Left lung (tissue), 10 donors: ENCODE results near the gene EHD3. TPM values are rescaled to one million over a fixed set of nuclear protein-coding genes. Genes with fewer than 3 reads are reported as not detected.

Experiments
- ATAC-seq: fragments of 200-7000 bp; cut with Tn5 transposase; one replicate; pipeline ENCODE4 v1.9.1; 2020; ENCODE audit warnings: moderate library complexity
- DNase-seq, 4 donors: peaks; one replicate each; pipeline ENCODE4 v3.0.0-alpha.2; 2013 to 2020
- H3K27ac ChIP-seq, 2 donors: fragments of 200-600 bp; sonication (generic) in 1 of 2; one replicate each; pipeline versions ENCODE4 v1.5.0 to v1.8.0; 2020 to 2021
- H3K27me3 ChIP-seq, 2 donors: fragments of 200-600 bp; sonication (generic) in 1 of 2; one replicate each; pipeline versions ENCODE4 v1.5.0 to v1.8.0; 2020 to 2021
- H3K36me3 ChIP-seq, 2 donors: fragments of 200-600 bp; sonication (generic) in 1 of 2; one replicate each; pipeline versions ENCODE4 v1.5.0 to v1.8.0; 2020 to 2021
- H3K4me1 ChIP-seq, 2 donors: fragments of 200-600 bp; one replicate each; pipeline ENCODE4 v1.8.0; 2021
- H3K4me3 ChIP-seq, 2 donors: fragments of 200-600 bp; sonication (generic) in 1 of 2; one replicate each; pipeline versions ENCODE4 v1.5.0 to v1.8.0; 2020 to 2021; ENCODE audit warnings: mild to moderate bottlenecking in 1 of 2
- H3K9me3 ChIP-seq, 2 donors: fragments of 200-600 bp; sonication (generic) in 1 of 2; one replicate each; pipeline versions ENCODE4 v1.5.0 to v1.8.0; 2020 to 2021
- intact Hi-C, 2 donors: fragments of 100-400 bp; cut with DNase I; formaldehyde crosslinking; loops; one replicate each; pipeline versions ENCODE4 v1.11.2 to v1.14.2; 2022
- polyA plus RNA-seq, 6 donors: library from polyadenylated mRNA; unstranded; fragments of 120-200 nt; gene quantifications; one replicate each; pipeline ENCODE4 v1.2.1, GENCODE V29; 2013; ENCODE audit not compliant: insufficient read length in 6 of 6
- total RNA-seq, 2 donors: library from RNA; stranded (reverse); fragmentation: NEBNext Ultra II Directional; extraction: Animal tissue kit (Norgen Biotek cat#: 25700); gene quantifications; one replicate each; pipeline ENCODE4 v1.2.1, GENCODE V29; 2021
- TF ChIP-seq, protein P1 (sequence below), 2 donors: fragments of 200-600 bp; sonication (generic) in 1 of 2; IDR thresholded peaks; one replicate each; pipeline versions ENCODE4 v1.5.0 to v1.8.0; 2021; ENCODE audit warnings: antibody characterized with exemption in 2 of 2
- donor health status: DM: no; HTN: yes; CAD: no.
- donor health status: DM: no; HTN: no; CAD: no.

Gene EHD3
- total and polyA plus RNA-seq, 8 donors, result 6.8 to 12.1 (median 8.9) TPM

DNA sequence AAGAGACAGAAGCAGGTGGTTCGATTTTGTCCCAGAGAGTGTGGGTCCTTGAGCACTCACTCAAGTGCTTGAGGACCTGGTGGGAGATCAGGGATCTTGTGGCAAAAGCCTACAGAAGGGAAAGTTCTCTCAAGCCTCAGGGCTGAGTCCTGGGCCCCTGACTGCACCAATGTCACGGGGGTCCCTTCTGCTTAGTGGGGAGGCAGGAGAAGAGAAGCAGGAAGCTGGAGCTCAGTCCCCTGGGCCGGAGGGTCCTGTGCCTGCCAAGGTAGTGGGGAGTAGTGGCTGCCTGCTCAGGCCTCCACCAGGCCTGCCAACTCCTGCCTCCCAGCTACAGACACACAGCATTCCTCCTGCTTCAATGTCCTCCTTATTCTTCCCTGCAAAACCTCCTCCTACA, 28.3 kb upstream of the EHD3 start:
- DNase-seq (no peak), ATAC-seq (no peak)
- Histone ChIP-seq H3K27me3 (no peaks in the 10 kb centered on the region), H3K4me3 (no peak overlapping the region), H3K4me1 (no peaks in the 10 kb centered on the region), H3K36me3 (no peaks in the 10 kb centered on the region), H3K27ac (no peak overlapping the region), H3K9me3 (no peaks in the 10 kb centered on the region)
- TF ChIP-seq, protein P1, sequence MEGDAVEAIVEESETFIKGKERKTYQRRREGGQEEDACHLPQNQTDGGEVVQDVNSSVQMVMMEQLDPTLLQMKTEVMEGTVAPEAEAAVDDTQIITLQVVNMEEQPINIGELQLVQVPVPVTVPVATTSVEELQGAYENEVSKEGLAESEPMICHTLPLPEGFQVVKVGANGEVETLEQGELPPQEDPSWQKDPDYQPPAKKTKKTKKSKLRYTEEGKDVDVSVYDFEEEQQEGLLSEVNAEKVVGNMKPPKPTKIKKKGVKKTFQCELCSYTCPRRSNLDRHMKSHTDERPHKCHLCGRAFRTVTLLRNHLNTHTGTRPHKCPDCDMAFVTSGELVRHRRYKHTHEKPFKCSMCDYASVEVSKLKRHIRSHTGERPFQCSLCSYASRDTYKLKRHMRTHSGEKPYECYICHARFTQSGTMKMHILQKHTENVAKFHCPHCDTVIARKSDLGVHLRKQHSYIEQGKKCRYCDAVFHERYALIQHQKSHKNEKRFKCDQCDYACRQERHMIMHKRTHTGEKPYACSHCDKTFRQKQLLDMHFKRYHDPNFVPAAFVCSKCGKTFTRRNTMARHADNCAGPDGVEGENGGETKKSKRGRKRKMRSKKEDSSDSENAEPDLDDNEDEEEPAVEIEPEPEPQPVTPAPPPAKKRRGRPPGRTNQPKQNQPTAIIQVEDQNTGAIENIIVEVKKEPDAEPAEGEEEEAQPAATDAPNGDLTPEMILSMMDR (IDR thresholded peaks at IDR 0.05), result no peak
- intact Hi-C loops, result no loop called here

DNA sequence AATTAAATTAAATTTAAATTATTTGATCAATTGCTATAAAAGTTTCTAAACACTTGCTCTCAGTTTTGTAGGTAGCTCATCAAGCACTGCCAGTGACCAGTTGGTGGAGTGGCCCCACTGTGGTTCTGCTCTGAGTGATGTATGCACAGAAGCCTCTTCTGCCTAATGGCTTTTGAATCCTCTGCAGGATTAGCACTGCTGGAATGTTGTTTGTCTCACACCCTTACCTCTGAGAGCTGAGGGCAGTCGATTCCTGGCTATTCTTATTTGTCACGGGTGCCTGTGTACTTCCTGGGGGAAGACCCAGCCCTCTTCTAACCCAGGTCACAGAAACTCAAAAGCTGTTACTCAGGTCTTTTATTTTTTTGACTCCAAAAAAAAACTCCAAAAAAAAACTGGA, 26.2 kb upstream of the EHD3 start:
- no peak overlapping the region for H3K4me3 ChIP-seq
- ATAC-seq (peak; percentile 63), DNase-seq (no peak)
- no peak overlapping the region for H3K27ac ChIP-seq
- intact Hi-C loops, result no loop called here
- TF ChIP-seq, protein P1 (IDR thresholded peaks at IDR 0.05), result no peak
- no peaks in the 10 kb centered on the region for H3K9me3 ChIP-seq
- no peaks in the 10 kb centered on the region for H3K36me3 ChIP-seq
- H3K4me1 ChIP-seq, result no peaks in the 10 kb centered on the region
- H3K27me3 ChIP-seq, result no peaks in the 10 kb centered on the region

DNA sequence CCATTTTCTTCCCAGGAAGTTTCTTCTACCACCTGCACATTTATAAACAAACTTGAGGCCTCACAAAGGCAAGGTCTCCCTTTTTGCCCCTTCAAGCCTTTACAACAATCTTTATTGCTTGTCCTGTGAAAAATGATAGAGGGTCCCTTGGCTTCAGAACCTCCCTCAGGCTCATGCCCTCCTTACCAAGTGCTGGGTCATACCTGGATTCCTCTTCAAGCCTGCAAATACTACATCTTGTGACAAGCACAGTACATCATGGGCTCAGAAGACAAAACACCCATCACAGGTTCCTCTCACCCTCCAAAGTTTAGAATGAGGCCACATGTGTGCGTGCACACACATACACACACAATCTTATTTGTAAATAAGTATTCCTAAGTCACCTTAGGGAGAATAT, 25.7 kb upstream of the EHD3 start:
- intact Hi-C loops, result no loop called here
- Histone ChIP-seq H3K27ac (no peak overlapping the region), H3K9me3 (no peaks in the 10 kb centered on the region), H3K27me3 (no peaks in the 10 kb centered on the region), H3K4me1 (no peaks in the 10 kb centered on the region), H3K4me3 (no peak overlapping the region), H3K36me3 (no peaks in the 10 kb centered on the region)
- TF ChIP-seq, protein P1 (IDR thresholded peaks at IDR 0.05), result no peak
- ATAC-seq (no peak), DNase-seq (no peak)

DNA sequence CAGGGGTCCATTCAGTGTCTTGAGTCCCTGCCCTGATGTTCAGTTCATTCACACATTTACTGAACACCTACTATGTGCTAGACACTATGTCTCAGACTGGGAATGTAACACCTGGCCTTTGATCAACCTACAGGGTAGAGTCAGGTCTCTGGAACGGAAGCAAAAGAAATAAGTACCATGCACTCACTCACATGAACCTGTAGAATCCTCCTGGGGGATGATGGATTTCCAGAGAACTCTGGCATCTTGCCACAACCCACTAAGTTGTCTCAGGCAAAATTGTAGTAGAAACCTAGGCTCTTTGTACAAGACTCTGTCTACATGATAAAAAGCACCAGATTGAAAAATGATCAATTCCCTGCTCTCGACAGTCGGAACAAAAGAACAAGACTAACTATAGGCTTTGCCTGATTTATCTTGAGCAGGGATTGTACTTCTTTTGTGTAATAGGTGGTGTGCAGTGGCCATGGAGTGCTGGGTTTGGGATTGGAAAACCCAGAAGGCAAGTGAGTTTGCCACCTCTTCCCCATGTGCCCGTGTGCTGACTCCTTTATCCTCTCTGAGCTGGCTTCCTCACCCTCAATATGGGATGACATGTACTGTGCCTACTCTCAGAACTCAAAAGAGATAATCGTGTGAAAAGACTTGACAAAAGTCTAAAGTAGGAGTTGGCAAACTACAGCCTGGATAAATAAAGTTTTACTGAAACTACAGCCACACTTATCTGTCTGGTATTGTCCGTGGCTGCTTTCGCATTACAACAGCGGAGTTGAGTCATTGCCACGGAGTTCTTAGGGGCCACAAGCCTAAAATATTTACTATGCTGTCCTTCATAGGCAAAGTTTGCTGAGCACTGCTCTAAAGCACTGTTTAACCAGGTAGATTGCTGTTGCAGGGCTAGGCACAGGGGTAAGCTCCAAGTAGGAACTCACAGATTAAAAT, 21.0 kb upstream of the EHD3 start:
- Histone ChIP-seq H3K9me3 (no peaks in the 10 kb centered on the region), H3K4me3 (no peak overlapping the region), H3K27ac (no peak overlapping the region), H3K4me1 (no peaks in the 10 kb centered on the region), H3K27me3 (no peaks in the 10 kb centered on the region), H3K36me3 (no peaks in the 10 kb centered on the region)
- TF ChIP-seq, protein P1 (IDR thresholded peaks at IDR 0.05), result no peak
- intact Hi-C loops, result no loop called here
- ATAC-seq, result no peak
- DNase-seq, result no peak

DNA sequence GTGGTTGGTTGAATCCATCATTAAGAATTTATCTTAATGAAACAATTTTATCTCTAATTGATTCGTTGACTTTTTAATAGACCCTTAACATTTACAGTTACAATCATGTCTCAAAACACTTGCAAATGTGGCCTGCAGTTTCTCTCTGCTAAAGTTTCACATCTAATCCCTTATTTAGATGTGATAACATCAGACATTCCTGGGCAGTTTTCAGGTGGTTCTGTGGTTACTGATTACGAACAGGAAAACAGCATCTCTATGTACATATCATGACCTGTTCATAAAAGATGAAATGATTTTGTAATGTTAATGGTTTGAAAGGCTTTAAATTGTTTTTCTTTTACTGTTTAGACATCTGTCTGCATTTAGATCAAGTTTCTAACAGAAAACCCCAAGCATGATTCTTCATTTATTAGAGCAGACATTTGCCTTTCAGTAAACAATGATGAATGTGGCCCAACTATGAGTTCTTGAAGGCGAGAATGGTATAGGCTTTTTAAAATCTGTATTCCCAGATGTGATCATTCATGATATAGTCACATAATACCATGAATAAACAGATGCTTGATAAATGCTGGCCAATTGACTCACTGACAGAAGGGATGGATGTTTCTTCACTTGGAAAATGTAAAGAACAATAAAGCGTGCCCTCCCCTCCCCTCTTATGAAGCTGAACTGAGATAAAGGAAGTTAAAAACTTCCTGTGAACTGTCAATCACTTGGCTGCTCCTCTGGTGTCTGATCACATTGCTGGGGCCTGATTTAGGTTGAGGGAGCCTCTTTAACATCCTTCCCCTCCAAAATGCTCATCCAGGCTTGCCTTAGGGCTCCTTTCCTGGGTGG, 20.1 kb upstream of the EHD3 start:
- ATAC-seq (no peak), DNase-seq (no peak)
- intact Hi-C loops, result no loop called here

More for the DNA sequence above, 20.1 kb upstream of the EHD3 start:
- no peaks in the 10 kb centered on the region for H3K9me3 ChIP-seq
- no peaks in the 10 kb centered on the region for H3K27me3 ChIP-seq
- TF ChIP-seq, protein P1 (IDR thresholded peaks at IDR 0.05), result no peak
- H3K27ac ChIP-seq, result no peak overlapping the region
- no peaks in the 10 kb centered on the region for H3K4me1 ChIP-seq
- H3K36me3 ChIP-seq, result no peaks in the 10 kb centered on the region
- H3K4me3 ChIP-seq, result no peak overlapping the region
